GM23248 (cell line): ENCODE results near the gene GOLIM4. TPM values are rescaled to one million over a fixed set of nuclear protein-coding genes. Genes with fewer than 3 reads are reported as not detected.

ENCODE experiments used
- DNase-seq: peaks from one replicate; pipeline ENCODE4 v3.0.0-alpha.2; 2015
- H2AFZ ChIP-seq: fragments of 200-600 bp; sonication (generic); 2 replicates; pipeline ENCODE4 v1.6.1; 2016; ENCODE audit warnings: antibody characterized with exemption
- H3F3A ChIP-seq: fragments of 200-600 bp; sonication (generic); 2 replicates; pipeline ENCODE4 v1.6.1; 2016; ENCODE audit warnings: mild to moderate bottlenecking, antibody characterized with exemption, mixed run types; ENCODE audit not compliant: insufficient read depth
- H3K27ac ChIP-seq: fragments of 200-600 bp; sonication (generic); 2 replicates; pipeline ENCODE4 v1.5.1; 2016; ENCODE audit warnings: mild to moderate bottlenecking
- H3K27me3 ChIP-seq: fragments of 200-600 bp; sonication (generic); replicated peaks from 2 replicates; pipeline ENCODE4 v1.6.1; 2016; ENCODE audit warnings: mild to moderate bottlenecking; ENCODE audit not compliant: insufficient read depth
- H3K36me3 ChIP-seq: fragments of 200-600 bp; sonication (generic); 2 replicates; pipeline ENCODE4 v1.6.1; 2016; ENCODE audit warnings: low read depth, mild to moderate bottlenecking
- H3K4me1 ChIP-seq: fragments of 200-600 bp; sonication (generic); 2 replicates; pipeline ENCODE4 v1.6.1; 2016; ENCODE audit warnings: mild to moderate bottlenecking; ENCODE audit not compliant: insufficient read depth
- H3K4me2 ChIP-seq: fragments of 200-600 bp; sonication (generic); one replicate; pipeline ENCODE4 v1.6.1; 2016; ENCODE audit warnings: mild to moderate bottlenecking; ENCODE audit not compliant: unreplicated experiment
- H3K4me3 ChIP-seq: fragments of 200-600 bp; sonication (generic); 2 replicates; pipeline ENCODE4 v1.5.1; 2016; ENCODE audit warnings: mild to moderate bottlenecking
- H3K79me2 ChIP-seq: fragments of 200-600 bp; sonication (generic); 2 replicates; pipeline ENCODE4 v1.6.1; 2016; ENCODE audit warnings: mild to moderate bottlenecking; ENCODE audit not compliant: insufficient read depth
- H3K9ac ChIP-seq: fragments of 200-600 bp; sonication (generic); 2 replicates; pipeline ENCODE4 v1.6.1; 2016; ENCODE audit warnings: mild to moderate bottlenecking
- H3K9me2 ChIP-seq: fragments of 200-600 bp; sonication (generic); 2 replicates; pipeline ENCODE4 v1.6.1; 2016; ENCODE audit warnings: mixed run types, mild to moderate bottlenecking, moderate library complexity; ENCODE audit not compliant: insufficient read depth
- H3K9me3 ChIP-seq: fragments of 200-600 bp; sonication (generic); one replicate; pipeline ENCODE4 v1.6.1; 2017; ENCODE audit warnings: low read depth
- H4K20me1 ChIP-seq: fragments of 200-600 bp; sonication (generic); 2 replicates; pipeline ENCODE4 v1.6.0; 2016; ENCODE audit not compliant: insufficient read depth
- EZH2 ChIP-seq: fragments of 200-600 bp; sonication (generic); IDR thresholded peaks from 2 replicates; pipeline ENCODE4 v1.6.1; 2018; ENCODE audit warnings: antibody characterized with exemption, mild to moderate bottlenecking; ENCODE audit not compliant: insufficient read depth, poor library complexity, severe bottlenecking
- EZH2phosphoT487 ChIP-seq: fragments of 200-600 bp; sonication (generic); IDR thresholded peaks from 2 replicates; pipeline ENCODE4 v1.6.1; 2018; ENCODE audit warnings: antibody characterized with exemption, moderate library complexity, mild to moderate bottlenecking, low read depth; ENCODE audit not compliant: insufficient read depth
- WGBS, 2 experiments: methylation state at CpG; one replicate each; pipeline ENCODE4 v1.1.6; 2015 to 2017; ENCODE audit warnings: low lambda C conversion rate in 2 of 2, low coverage in 1 of 2; ENCODE audit errors: missing lambda C conversion rate in 2 of 2; 5-methylcytosine and 5-hydroxymethylcytosine counted together
- in situ Hi-C: fragments of 300-500 bp; cut with MboI; formaldehyde crosslinking; loops from 2 replicates; pipeline ENCODE4 v1.15.0; 2020
- polyA plus RNA-seq: library from polyadenylated mRNA; unstranded; fragments of >200 nt; fragmentation: Nextera tagmentation; extraction: Ambion mirVana; gene quantifications from 2 replicates; pipeline ENCODE4 v1.2.1, GENCODE V29; 2016
- total RNA-seq: library from RNA; depleted of rRNA; stranded (reverse); fragments of >200 nt; shearing (Covaris generic); gene quantifications from 2 replicates; pipeline ENCODE4 v1.2.3, GENCODE V29; 2014

The GOLIM4 gene
- total and polyA plus RNA-seq, 2 experiments from 2014 or later, result 66.8 to 84.4 TPM

DNA sequence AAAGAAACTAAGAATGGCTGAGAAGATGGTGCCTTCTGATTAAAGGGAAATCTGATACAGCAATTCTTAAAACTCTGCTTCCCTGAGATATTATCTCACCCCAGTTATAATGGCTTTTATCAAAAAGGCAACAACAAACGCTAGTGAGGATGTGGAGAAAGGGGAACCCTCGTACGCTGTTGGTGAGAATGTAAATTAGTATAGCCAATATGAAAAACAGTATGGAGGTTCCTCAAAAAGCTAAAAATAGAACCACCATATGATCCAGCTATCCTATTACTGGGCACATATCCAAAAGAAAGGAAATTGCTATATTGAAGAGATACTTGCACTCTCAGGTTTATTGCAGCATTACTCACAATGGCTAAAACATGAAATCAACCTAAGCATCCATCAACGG is 65.1 kb downstream of the GOLIM4 start:
- H3K4me1 ChIP-seq, result peaks cover 12% of the 10 kb centered on the region
- no peak overlapping the region for H3K4me2 ChIP-seq
- no peaks in the 10 kb centered on the region for H3K27me3 ChIP-seq
- no peaks in the 10 kb centered on the region for H4K20me1 ChIP-seq
- H3F3A ChIP-seq, result peaks cover 32% of the 10 kb centered on the region
- H3K9me2 ChIP-seq, result no peaks in the 10 kb centered on the region
- no peaks in the 10 kb centered on the region for H3K9me3 ChIP-seq
- TF ChIP-seq EZH2phosphoT487 (no peak), EZH2 (no peak)
- H2AFZ ChIP-seq, result no peak overlapping the region
- no peak overlapping the region for H3K4me3 ChIP-seq
- H3K27ac ChIP-seq, result no peak overlapping the region
- WGBS, 2 experiments, result 97 to 98% methylated on average over 4 of the region's 4 CpGs
- peaks cover 41% of the 10 kb centered on the region for H3K79me2 ChIP-seq
- no peak for DNase-seq
- in situ Hi-C loops, result loop anchor here (10.0 kb wide), 1 partner anchor 96 kb away; no protein-coding TSS in a partner anchor
- H3K36me3 ChIP-seq, result peaks cover 52% of the 10 kb centered on the region
- H3K9ac ChIP-seq, result no peak overlapping the region

DNA sequence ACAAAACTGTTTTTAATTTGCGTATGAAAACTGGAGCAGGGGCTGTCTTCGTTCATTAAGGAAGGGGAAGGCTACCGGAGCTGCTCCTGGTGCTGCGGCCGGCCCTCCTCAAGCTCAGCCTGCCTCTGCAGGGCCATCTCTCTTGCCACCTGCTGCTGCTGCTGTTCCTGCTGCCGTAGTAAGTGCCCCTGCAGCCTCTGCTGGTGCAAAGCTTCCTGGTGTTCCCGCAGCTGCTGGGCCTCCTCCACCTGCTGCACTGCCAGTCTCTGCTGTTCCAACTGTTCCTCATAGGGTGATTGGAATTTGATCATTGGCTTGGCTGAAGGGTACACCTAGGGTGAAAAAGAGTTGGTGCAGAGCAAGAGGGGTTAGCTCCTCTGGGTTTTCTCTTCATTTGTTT is 66.0 kb downstream of the GOLIM4 start:
- Histone ChIP-seq H3K79me2 (peaks cover 41% of the 10 kb centered on the region), H3K4me3 (no peak overlapping the region), H3K9me2 (no peaks in the 10 kb centered on the region), H2AFZ (no peak overlapping the region), H3K36me3 (peaks cover 53% of the 10 kb centered on the region), H3K9ac (no peak overlapping the region), H3K27ac (no peak overlapping the region), H3K27me3 (no peaks in the 10 kb centered on the region), H3K4me1 (peaks cover 21% of the 10 kb centered on the region), H3K9me3 (no peaks in the 10 kb centered on the region), H3K4me2 (no peak overlapping the region), H4K20me1 (no peaks in the 10 kb centered on the region), H3F3A (peaks cover 33% of the 10 kb centered on the region)
- DNase-seq, result no peak
- TF ChIP-seq EZH2phosphoT487 (no peak), EZH2 (no peak)
- WGBS, 2 experiments, result 99 to 100% methylated on average over 7 of the region's 7 CpGs
- in situ Hi-C loops, result loop anchor here (10.0 kb wide), 1 partner anchor 95 kb away; no protein-coding TSS in a partner anchor

DNA sequence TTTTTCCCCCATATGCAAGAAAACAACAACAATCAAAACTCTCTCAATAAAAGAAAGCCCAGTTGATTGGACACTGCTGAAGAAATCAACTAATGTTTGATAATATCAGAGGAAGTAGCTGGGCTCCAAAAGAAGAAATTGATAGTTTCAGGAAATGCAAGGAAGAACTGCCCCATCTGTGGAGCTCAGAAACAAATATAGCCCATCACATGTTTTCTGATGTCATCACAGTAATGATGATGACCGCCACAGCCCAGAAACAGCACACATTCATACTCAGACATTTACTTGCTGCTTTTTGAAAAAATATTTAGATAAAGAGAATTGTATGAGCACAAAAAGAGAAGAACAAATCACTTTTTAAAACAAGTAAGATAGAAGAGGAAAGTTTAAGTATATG is 67.6 kb downstream of the GOLIM4 start:
- Histone ChIP-seq H3K9ac (no peak overlapping the region), H3K36me3 (peaks cover 62% of the 10 kb centered on the region), H3K27me3 (no peaks in the 10 kb centered on the region), H2AFZ (no peak overlapping the region), H3K4me3 (no peak overlapping the region), H3K4me1 (peaks cover 18% of the 10 kb centered on the region), H3K9me3 (no peaks in the 10 kb centered on the region), H3K4me2 (no peak overlapping the region), H3K9me2 (no peaks in the 10 kb centered on the region), H3K27ac (no peak overlapping the region), H3F3A (peaks cover 29% of the 10 kb centered on the region), H4K20me1 (no peaks in the 10 kb centered on the region), H3K79me2 (peaks cover 40% of the 10 kb centered on the region)
- in situ Hi-C loops, result no loop called here
- WGBS, 2 experiments, result 93 to 96% methylated on average over 1 of the region's 1 CpG
- TF ChIP-seq EZH2 (no peak), EZH2phosphoT487 (no peak)
- no peak for DNase-seq

DNA sequence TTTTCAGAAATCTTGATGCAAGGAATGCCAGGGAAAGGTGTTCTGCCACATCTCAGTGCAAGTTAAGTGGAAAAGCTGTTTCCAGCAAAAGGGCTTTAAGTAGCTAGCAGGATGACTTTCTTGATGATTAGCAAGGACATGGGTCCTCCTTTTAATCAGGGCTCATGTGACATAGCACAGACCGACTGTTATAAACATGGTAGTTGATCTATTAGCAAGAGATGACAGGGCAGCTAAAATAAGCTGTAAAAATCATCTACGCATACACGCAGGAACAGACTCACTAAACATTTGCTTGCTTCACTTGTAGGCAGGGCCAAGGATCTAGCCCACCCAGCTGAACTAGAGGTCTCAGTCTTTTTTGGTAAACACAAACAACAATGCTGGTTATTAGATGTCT is 69.0 kb downstream of the GOLIM4 start:
- in situ Hi-C loops, result no loop called here
- H2AFZ ChIP-seq, result no peak overlapping the region
- peaks cover 58% of the 10 kb centered on the region for H3K36me3 ChIP-seq
- no peak for DNase-seq
- 91% methylated on average over 3 of the region's 3 CpGs for WGBS, 2 experiments
- no peaks in the 10 kb centered on the region for H3K27me3 ChIP-seq
- peaks cover 29% of the 10 kb centered on the region for H3F3A ChIP-seq
- H3K4me1 ChIP-seq, result peaks cover 18% of the 10 kb centered on the region
- no peaks in the 10 kb centered on the region for H3K9me2 ChIP-seq
- H3K79me2 ChIP-seq, result peaks cover 28% of the 10 kb centered on the region
- no peak for TF ChIP-seq EZH2phosphoT487
- no peak for TF ChIP-seq EZH2
- H3K9ac ChIP-seq, result no peak overlapping the region
- no peak overlapping the region for H3K4me2 ChIP-seq
- no peaks in the 10 kb centered on the region for H4K20me1 ChIP-seq
- no peak overlapping the region for H3K27ac ChIP-seq
- H3K4me3 ChIP-seq, result no peak overlapping the region
- H3K9me3 ChIP-seq, result no peaks in the 10 kb centered on the region

DNA sequence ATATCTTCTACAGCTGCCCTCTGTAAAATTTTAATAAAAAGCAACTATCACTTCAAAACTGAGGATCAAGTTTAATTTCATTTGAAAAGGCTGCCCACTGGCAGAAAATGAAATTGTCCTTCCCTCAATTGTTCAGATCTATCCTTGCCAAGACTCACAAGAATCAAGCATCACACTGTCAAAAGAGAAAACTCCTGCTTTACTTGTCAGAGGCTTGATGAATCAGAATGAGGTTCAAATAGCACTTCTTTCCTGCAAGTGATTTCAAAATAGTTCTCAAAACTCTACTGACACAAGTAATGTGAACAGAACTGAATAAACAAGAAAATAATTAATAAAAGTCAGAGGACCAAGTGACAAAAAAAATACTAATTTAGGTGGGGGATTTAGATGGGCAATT is 70.6 kb downstream of the GOLIM4 start:
- no peaks in the 10 kb centered on the region for H3K27me3 ChIP-seq
- no peaks in the 10 kb centered on the region for H3K9me3 ChIP-seq
- H3K4me3 ChIP-seq, result peak overlapping the region; percentile 33; the same call in 1 of the 2 replicates
- H3K9me2 ChIP-seq, result no peaks in the 10 kb centered on the region
- peak; percentile 65 for DNase-seq
- peaks cover 13% of the 10 kb centered on the region for H3K79me2 ChIP-seq
- no peaks in the 10 kb centered on the region for H4K20me1 ChIP-seq
- peaks cover 57% of the 10 kb centered on the region for H3K36me3 ChIP-seq
- H3K27ac ChIP-seq, result peak overlapping the region; percentile 96
- TF ChIP-seq EZH2, result no peak
- TF ChIP-seq EZH2phosphoT487, result no peak
- H3K4me2 ChIP-seq, result peak overlapping the region; percentile 89
- in situ Hi-C loops, result no loop called here
- H3K9ac ChIP-seq, result peak overlapping the region; percentile 80
- H2AFZ ChIP-seq, result peak overlapping the region; percentile 16; the same call in 1 of the 2 replicates
- H3K4me1 ChIP-seq, result peaks cover 18% of the 10 kb centered on the region
- H3F3A ChIP-seq, result peaks cover 29% of the 10 kb centered on the region
